AG08396 (cell line): ENCODE measurements around the gene SBK3.
A peak's percentile ranks its signal among the peaks of the same experiment; 100 is the strongest.
"Not testable (repeated sequence)": the region's sequence is repeated elsewhere in the genome, so short reads cannot be mapped to it uniquely, and the experiment has no call there.

ENCODE experiments used
- DNase-seq: peaks from one replicate; pipeline ENCODE4 v3.0.0; 2012; ENCODE audit warnings: low spot score, mixed read lengths

SBK3 gene

DNA sequence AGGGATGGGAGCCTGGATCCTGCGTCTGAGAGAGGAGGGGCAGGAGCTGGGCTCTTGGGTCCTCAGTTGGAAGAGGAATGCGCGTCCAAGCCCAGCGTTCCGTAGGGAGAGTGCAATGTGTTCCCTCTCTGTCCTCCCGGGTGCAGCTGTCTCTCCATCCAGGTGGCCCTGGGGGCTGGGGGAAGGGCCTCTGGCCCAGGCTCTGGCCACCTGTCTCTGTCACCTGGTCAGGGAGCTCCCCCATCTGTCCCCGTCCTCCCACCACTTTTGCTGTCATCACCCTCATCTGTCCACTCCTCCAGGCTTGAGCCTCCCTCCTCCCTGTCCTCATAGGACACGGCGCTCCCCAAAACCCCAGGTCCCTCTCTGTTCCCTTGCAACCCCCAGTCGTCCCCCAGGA, 4.7 kb downstream of the SBK3 start:
- no peak for DNase-seq

DNA sequence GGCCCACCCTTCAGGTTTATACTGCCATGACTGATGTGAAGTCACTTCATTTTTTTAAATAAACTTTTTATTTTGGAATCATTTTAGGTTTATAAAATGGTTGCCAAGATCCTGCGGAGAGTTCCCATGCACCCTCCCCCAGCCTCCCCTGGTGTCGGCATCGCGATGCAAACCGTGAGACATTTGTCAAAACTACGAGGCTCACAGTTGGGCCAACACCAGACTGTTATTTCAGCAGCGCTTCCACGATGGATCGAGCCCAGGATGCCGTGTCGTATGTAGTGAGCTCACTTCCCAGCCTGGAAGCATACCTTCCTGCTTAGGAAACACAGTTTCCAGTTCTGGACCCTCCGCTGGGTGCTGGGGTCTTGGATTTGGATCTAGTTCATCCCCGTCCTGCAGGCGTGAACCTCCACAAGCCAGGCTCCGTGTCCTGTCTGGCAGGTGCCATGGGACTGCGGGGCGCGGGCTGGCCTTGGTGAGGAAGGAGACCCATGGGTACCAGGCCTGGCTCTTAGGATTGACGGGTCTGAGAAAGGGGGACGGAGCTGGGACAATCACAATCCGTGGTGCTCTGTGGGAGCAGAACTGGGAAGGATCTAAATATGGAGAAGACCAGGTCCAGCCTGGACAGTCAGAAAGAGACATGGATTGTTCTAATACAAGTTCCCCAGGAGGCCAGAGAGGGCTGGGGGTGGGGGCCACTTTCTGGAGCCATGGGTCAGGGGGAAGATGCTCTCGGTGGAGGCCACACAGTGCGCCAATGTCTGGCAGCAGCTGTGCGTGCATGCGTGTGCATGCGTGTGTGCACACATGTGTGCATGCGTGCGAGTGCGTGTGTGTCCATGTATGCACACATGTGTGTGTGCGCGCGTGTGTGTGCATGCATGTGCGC, 6.0 kb downstream of the SBK3 start:
- peak; percentile 56 for DNase-seq

DNA sequence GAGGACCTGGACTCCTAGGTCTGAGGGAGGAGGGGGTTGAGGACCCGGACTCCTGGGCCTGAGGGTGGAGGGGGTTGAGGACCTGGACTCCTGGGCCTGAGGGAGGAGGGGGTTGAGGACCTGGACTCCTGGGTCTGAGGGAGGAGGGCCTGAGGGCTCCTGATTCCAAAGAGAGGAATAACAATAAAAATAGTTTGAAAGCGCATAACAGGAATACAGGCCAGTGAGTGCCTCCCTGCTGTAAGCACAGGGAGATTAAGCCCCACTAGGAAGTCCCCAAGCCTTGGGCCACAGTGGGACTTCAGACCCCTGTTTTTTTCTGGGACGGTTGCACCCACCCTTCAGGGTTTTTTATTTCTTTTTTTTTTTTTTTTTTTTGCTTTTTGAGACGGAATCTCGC, 7.2 kb downstream of the SBK3 start:
- DNase-seq: no peak

DNA sequence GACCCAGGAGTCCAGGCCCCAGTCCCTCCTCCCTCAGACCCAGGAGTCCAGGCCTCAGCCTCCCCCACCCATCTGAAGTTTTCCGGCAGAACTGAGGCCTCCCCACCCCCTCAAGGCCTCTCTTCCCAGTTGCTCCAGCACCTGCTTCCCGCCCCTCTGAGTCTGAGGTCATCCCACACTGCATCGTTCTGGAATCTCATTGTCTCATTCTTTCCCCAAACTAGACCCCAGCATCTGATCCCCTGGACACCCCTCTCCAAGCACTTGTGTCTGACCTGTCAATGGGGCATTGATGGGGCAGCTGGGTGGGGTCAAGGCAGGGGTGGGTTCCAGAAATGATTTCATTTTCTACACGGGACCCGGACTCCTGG, 7.6 kb downstream of the SBK3 start:
- DNase-seq: peak; percentile 56

DNA sequence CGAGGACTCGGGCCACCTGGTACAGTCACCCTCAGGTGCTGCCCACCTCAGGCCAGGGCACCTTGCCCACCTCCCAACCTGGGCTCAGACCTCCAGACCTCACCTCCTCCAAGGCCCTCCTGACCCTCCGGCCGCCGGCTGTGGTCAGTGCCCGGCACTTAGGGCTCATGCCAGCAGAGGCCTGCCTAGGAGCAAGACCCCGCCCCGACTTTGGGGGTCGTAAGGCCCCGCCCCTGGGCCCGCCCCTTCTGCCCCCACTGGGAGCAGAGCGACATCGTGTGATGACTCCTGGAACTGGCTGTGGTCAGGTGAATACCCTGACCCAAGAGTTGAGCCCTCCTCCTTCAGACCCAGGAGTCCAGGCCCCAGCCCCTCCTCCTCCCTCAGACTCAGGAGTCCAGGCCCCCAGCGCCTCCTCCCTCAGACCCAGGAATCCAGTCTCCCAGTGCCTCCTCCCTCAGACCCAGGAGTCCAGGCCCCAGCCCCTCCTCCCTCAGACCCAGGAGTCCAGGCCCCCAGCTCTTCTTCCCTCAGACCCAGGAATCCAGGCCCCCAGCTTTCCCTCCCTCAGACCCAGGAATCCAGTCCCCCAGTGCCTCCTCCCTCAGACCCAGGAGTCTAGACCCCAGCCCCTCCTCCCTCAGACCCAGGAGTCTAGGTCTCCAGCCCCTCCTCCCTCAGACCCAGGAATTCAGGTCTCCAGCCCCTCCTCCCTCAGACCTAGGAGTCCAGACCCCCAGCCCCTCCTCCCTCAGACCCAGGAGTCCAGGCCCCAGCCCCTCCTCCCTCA, 8.2 kb downstream of the SBK3 start, which contains the start of gene SBK2:
TSS of gene SBK2 (minus strand) at position 183 of the 790 bp plus-strand sequence. CDS start 839 bp downstream, outside the sequence.
- no peak for DNase-seq

DNA sequence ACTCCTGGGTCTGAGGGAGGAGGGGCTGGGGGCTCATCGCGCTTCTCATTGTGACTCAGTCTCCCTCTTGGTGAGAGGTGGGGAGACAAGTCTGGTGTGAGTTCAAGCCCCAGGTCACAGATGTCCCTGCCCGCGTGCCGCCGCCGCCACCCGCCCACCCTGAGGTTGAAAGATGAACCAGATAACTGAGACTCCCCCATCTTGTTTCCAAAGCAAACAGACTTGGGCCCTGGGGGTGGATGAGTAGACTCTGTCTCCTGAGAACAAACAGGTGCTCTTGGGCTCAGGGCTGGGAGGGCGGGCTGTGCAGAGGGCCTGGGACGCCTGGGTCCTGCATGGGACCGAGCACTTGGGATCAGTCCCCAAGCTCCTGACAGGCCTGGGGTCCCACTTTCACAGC, 9.0 kb downstream of the SBK3 start:
- no peak for DNase-seq

DNA sequence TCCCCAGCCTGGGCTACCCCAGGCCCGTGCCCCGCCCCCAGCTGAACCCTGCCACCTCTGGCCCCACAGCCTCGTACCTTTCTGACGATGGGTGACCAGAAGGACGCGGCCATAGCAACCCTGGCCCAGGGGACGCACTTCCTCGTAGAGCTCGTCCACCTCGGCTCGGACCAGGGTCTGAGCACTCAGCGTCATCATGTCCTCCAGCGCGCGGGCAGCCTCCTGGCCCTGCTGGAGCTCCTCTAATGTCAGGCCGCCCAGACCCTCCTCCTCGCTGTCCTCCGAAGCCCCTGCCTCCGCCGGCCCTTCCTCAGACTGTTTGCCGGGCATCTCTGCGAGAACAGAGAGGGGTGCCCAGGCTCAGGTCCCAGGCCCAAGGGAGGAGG, 9.4 kb downstream of the SBK3 start:
- DNase-seq: no peak

DNA sequence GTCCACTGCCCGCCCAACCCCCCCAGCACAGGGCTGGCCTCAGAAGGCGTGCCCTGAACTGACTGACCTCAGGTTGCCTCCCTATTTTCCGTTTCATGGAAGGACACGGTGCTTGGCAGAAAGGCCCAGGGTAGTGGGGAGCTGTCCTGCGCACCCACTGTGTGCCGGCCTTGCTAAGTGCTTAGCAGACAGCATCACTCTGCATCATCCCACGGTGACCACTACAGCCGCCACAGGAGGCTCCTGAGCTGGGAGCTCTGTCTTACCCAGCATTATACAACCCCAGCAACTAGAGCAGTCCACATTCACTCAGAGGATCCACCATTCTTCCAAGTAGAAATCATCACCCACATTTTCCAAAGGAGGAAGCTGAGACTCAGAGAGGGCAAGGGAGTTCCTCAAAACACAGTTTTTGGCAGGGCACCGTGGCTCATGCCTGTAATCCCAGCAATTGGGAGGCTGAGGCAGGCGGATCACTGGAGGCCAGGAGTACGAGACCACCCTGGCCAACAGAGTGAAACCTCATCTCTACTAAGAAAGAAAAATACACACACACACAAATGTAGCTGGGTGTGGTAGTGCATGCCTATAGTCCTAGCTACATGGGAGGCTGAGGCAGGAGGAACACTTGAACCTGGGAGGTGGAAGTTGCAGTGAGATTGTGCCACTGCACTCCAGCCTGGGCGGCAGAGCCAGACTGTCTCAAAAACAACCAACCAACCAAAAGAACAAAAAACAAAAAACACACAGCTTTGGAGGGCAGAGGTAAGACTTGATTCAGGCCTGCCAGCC, 10.0 kb downstream of the SBK3 start:
- no peak for DNase-seq

DNA sequence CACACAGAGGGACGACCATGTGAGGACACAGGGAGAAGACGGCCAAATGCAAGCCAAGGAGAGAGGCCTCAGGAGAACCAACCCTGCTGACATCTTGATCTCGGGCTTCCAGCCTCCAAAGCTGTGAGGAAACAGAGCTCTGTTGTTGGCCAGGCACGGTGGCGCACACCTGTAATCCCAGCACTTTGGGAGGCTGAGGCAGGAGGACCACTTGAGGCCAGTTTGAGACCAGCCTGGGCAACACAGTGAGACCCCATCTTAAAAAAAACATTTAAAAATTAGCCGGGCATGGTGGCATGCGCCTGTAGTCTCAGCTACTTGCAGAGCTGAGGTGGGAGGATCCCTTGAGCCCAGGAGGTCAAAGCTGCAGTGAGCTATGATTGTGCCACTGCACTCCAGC, 11.1 kb downstream of the SBK3 start:
- not testable (repeated sequence) for DNase-seq

DNA sequence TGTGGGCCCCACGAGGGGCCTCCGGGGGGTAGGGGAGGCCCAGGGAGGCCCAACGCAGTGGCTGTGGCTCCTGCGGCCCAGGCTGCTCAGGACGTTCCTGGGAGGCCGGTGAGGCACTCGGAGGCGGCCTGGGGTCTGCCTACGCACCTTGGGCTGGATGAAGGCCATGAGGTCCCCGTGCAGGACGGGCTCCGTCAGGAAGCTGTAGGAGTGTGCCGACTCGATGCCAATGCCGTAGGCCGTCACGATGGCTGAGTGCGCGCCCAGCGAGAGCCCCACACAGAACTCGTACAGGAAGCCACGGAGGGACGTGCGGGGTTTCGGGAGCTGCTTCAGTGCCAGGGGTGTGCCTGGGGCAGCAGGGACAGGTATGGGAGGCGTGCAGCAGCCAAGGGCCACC, 14.3 kb downstream of the SBK3 start:
- DNase-seq: no peak

DNA sequence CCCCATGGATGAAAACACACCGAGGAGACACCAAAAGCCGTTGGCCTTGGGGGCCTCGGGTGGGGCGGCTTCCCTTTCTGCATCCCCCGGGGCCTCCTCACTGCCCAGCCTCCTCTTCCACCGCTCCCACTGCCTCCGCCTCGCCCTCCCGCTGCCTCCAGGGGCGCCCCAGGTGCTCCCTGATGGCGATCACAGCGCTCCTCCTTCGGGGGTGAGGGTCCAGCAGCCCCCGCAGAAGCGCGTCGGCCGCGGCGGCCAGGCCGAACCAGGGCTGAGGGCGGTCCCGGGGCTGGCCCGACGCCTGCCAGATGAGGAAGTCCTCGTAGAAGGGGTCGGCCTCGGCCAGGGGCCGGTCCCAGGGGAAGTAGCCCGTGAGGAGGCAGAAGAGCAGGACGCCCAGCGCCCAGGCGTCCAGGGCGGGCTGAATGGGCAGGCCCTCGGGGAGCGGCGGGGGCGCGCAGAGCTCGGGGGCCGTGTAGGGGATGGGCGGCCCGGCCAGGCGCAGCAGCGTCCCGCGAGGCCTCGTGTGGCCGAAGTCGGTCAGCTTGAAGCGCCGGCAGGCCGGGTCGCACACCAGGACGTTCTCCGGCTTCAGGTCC, 15.6 kb downstream of the SBK3 start:
- DNase-seq: no peak

DNA sequence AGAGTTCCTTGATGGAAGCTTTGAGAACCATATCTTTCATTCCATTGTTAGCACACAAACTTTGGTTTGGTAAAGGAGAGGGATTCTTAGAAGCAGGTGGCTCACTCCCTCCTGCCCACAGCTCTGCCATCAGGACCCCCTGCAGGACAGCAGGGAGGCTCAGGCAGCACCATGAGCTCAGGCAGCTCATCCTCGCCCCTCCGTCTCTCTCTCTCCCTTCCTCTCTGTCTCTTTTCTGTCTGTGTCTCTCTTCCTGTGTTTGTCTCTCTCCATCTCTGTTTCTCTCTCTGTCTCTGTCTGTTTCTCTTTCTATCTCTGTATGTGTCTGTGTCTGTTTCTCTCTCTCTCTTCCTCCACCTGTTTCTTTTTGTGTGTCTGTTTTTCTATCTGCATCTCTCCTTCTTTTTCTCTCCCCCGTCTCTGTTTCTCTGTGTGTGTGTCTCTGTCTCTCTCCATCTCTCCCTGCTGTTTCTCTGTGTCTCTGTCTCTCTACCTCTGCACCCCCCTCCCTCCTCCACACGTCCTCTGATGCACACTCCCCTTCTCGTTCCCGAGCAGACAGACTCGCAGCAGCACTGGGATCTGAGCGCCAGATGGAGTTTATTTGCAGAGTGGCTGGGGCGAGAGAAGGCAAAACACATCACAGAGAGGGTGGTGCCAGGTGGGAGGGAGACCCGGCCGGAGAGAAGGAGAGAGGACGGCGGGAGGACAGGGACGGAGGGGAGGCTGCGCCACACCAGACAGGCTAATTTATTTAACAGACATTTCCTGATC, 17.1 kb downstream of the SBK3 start:
- DNase-seq: no peak

DNA sequence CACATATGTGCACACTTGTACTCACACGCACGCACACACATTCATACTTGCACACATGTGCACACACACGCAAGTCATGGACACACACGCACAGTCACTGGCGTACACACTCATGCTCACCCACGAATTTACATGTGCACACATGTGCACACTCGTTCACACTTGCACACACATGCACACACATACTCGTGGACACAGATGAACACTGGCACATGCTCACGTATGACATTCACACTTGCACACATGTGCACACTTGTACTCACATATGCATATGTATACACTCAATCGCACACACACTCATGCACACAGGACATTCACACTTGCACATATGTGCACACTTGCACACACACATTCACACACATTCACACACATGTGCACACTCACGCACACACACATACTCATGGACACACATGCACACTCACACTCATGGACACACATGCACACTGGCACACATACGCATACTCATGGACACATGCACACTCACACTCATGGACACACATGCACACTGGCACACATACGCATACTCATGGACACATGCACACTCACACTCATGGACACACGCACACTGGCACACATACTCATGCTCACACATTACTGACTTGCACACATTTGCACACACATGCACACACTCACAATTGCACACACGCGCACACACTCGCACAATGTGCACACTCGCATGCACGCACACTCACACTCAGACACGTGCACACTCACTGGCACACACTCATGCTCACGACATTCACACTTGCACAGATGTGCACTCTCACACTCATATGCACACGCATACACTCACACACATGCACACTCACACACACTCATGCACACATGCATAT, 17.9 kb downstream of the SBK3 start:
- no peak for DNase-seq

DNA sequence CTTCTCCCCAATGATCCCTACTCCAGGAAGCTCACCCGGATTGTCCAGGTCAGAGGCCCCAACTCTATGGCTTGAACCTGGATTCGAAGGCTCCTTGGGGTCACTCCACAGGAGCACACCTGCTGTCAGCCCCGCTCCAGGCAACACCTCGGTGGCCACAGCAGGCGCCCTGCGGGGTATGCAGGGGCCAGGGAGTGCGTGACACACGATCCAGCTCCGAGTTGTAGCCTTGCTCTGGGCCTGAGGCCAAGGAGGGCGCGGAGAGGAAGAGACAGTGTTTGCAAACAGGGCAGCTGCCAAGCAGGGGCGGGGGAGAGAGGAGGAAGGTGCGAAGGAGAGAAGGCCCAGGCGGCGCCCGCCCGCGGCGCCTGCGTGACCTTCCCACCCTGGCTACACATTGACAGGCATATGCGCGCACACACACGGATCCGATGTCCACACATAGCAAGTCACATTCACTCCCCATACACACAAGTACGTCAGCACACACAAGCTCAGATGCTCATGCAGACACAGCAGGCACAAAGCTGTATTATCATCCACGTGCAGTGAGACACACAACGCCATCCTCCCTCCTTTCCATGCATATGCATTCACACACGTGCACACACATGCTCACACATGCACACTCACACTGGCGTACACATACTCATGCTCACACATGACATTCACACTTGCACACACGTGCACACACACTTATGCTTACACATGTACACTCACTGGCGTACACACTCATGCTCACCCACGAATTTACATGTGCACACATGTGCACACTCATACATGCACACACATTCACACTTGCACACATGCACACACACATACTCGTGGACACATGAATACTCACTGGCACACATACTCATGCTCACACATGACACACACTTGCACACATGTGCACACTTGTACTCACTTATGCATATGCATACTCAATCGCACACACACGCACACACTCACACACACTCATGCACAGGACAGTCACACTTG, 18.8 kb downstream of the SBK3 start:
- peak; percentile 72 for DNase-seq

DNA sequence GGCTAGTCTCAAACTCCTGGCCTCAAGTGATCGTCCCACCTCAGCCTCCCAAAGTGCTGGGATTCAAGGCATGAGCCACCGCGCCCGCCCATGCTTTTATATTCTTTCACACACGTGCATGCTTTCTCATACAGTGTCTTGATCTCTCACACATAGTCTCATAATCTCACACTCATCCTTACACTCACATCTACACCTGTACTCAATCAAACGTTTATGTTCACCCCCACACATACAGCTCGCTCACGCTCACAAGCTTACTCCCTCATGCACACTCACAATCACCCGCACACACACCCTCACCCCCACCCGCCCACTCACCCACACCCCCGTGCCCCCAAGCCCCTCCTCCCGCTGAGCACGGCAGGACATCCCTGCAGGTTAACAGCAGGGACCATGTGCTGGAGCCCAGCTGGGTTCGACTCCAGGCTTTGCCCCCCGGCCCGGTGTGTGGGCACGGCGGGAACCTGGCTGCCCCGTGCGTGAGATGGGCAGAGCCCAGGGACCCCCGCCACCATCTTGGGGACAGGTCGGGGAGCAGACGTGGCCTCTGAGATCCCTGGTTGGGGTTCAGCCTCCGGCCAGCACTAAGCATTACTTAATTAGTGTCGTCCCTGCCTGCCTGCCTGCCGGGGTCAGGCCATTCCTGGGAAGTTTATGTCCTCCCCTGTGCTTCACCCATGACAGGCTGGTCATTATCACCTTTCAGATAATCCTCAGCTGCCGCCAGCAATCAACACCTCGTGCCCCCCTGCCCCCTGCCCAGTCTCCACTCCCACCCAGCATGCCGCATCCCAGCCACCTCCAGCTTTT, 19.8 kb downstream of the SBK3 start:
- DNase-seq: no peak

DNA sequence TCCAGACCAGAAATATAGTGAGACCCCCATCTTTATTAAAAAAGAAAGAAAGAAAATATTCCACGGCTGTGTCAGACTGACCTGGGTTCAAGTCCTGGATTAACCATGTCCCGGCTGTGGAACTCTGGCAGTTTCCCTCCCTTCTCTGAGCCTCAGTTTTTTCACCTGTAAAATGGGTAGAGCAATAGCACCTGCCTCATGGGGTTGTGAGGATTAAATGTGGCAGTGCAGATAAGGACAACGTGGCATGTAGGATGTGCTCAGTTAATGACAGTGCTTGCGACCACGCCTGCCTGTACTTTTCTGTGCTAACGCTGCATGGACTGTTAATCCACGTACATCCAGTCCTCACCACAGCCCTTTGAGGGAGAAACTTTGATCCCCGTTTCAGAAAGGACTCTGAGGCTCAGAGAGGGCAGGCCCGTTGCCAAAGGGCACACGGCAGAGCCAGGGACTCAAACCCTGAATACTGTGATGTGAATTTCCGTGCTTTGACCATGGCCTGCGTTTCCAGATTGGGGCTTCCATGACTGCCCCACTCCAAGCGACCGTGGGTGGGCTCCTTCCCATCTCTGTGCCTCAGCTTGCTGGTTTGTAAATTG, 24.6 kb downstream of the SBK3 start:
- no peak for DNase-seq

DNA sequence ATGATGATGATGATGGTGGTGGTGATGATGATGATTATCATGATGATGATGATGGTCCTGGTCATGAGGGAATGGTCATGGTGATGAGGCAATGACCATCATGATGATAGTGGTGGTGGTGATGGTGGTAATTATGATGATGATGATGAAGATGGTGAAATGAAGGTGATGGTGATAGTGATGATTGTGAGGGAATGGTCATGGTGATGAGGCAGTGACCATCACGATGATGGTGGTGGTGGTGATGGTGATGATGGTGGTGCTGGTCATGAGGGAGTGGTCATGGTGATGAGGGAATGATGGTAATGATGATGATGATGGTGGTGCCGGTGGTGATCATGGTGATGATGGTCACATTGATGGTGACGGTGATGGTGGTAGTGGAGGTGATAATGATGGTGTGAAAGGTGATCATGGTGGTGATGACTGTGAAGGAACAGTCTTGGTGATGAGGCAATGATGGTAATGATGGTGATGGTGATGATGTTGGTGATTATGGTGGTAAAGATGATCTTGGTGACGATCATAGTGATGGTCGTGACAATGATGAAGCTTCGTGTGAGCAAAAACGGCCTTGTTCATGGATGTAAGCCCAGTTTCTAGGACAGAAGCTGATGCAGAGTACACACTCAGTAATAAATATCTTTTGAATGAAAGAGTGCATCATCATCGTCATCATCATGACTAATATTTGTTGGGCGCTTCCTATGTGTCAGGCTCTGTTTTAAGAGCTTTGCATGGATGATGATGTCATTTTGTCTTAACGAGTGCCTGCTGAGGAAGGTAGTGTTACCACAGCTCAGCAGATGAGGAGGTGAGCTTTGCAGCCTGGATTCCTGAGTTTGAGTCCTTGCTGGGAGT, 25.7 kb downstream of the SBK3 start:
- DNase-seq: peak; percentile 80
